Keratinocyte (primary cell): Measurements from ENCODE around the gene RBM15. TPM values are rescaled to one million over a fixed set of nuclear protein-coding genes. Genes with fewer than 3 reads are reported as not detected.

Experiments
- DNase-seq: peaks from one replicate; pipeline ENCODE4 v3.0.0-alpha.2; 2011; ENCODE audit warnings: low read depth, missing footprints, low spot score
- FAIRE-seq: peaks from 2 replicates; lab custom pipeline; 2011; peaks lifted over from hg19 to GRCh38; lab: Jason Lieb, UNC
- H2AFZ ChIP-seq: 2 replicates; pipeline ENCODE4 v1.6.0; 2012; ENCODE audit warnings: low read length, control low read depth, inconsistent platforms; ENCODE audit not compliant: control insufficient read depth
- H3K27ac ChIP-seq: 2 replicates; pipeline ENCODE4 v1.5.1; 2011; ENCODE audit warnings: low read length; ENCODE audit not compliant: control insufficient read depth, insufficient read depth
- H3K27me3 ChIP-seq: 3 replicates; pipeline ENCODE4 v1.6.0; 2011; ENCODE audit warnings: low read length; ENCODE audit not compliant: control insufficient read depth, insufficient read depth; ENCODE audit errors: extremely low read depth
- H3K36me3 ChIP-seq, 2 experiments: 2 replicates in 1 of 2; 3 replicates in 1 of 2; pipeline ENCODE4 v1.5.1; 2011; ENCODE audit warnings: low read length in 2 of 2, mild to moderate bottlenecking in 1 of 2; ENCODE audit not compliant: control insufficient read depth in 2 of 2, insufficient read depth in 2 of 2; ENCODE audit errors: extremely low read depth in 1 of 2
- H3K4me1 ChIP-seq: 3 replicates; pipeline ENCODE4 v1.5.1; 2011; ENCODE audit warnings: low read length; ENCODE audit not compliant: control insufficient read depth, insufficient read depth; ENCODE audit errors: extremely low read depth
- H3K4me2 ChIP-seq: 3 replicates; pipeline ENCODE4 v1.6.0; 2011; ENCODE audit warnings: low read depth, low read length; ENCODE audit not compliant: control insufficient read depth, insufficient read depth; ENCODE audit errors: extremely low read depth
- H3K4me3 ChIP-seq, 3 experiments: fragments of 200-600 bp in 1 of 3; sonication (generic) in 1 of 3; 2 replicates in 2 of 3; 3 replicates in 1 of 3; pipeline ENCODE4 v1.5.1; 2011 to 2016; ENCODE audit warnings: low read length in 3 of 3, mild to moderate bottlenecking in 3 of 3, control low read depth in 2 of 3, inconsistent platforms in 1 of 3, low read depth in 1 of 3, mixed read lengths in 1 of 3, mixed run types in 1 of 3, moderate library complexity in 1 of 3; ENCODE audit not compliant: control insufficient read depth in 2 of 3, insufficient read depth in 2 of 3; ENCODE audit errors: extremely low read depth in 1 of 3
- H3K79me2 ChIP-seq: 2 replicates; pipeline ENCODE4 v1.6.0; 2012; ENCODE audit warnings: low read length; ENCODE audit not compliant: control insufficient read depth, insufficient read depth
- H3K9ac ChIP-seq: 3 replicates; pipeline ENCODE4 v1.6.0; 2011; ENCODE audit warnings: low read length; ENCODE audit not compliant: control insufficient read depth, insufficient read depth; ENCODE audit errors: extremely low read depth
- H3K9me1 ChIP-seq: 3 replicates; pipeline ENCODE4 v1.6.0; 2011; ENCODE audit warnings: low read length; ENCODE audit not compliant: control insufficient read depth, insufficient read depth; ENCODE audit errors: extremely low read depth
- H3K9me3 ChIP-seq: 2 replicates; pipeline ENCODE4 v1.5.1; 2012; ENCODE audit warnings: low read depth, low read length; ENCODE audit not compliant: control insufficient read depth
- H4K20me1 ChIP-seq: 3 replicates; pipeline ENCODE4 v1.6.0; 2011; ENCODE audit warnings: low read length; ENCODE audit not compliant: control insufficient read depth, insufficient read depth; ENCODE audit errors: extremely low read depth
- EZH2 ChIP-seq: IDR thresholded peaks from one replicate; pipeline ENCODE4 v1.6.1; 2012; ENCODE audit warnings: inconsistent platforms, mild to moderate bottlenecking, low read length, moderate library complexity
- dilution Hi-C: fragments of 300-500 bp; cut with MboI; formaldehyde crosslinking; loops from one replicate; pipeline ENCODE4 v1.7.0; 2020; ENCODE audit warnings: low sequenced_read_pairs; ENCODE audit not compliant: extremely low pct_ligation_motif_present
- polyA plus RNA-seq, 5 experiments: library from polyadenylated mRNA; depleted of rRNA in 3 of 5; stranded (reverse) in 3 of 5; stranded (forward) in 1 of 5; unstranded in 1 of 5; fragments of >200 nt; gene quantifications; 1 replicate in 1 of 5; 2 replicates in 3 of 5; 3 replicates in 1 of 5; pipeline versions ENCODE4 v1.2.1 to v1.2.3, GENCODE V29; 2011 to 2012; ENCODE audit warnings: missing spikeins in 2 of 5, low read depth in 1 of 5, low replicate concordance in 1 of 5
- TF ChIP-seq, protein P1 (sequence below), 3 experiments: IDR thresholded peaks in 1 of 3; conservative IDR thresholded peaks in 1 of 3; optimal IDR thresholded peaks in 1 of 3; 2 replicates in 2 of 3; 3 replicates in 1 of 3; pipeline versions ENCODE3 to v1.5.1; 2011; ENCODE audit warnings: low read length in 3 of 3, mild to moderate bottlenecking in 3 of 3, moderate library complexity in 2 of 3, control low read depth in 1 of 3, inconsistent platforms in 1 of 3; ENCODE audit not compliant: insufficient read depth in 2 of 3; ENCODE audit errors: extremely low read depth in 1 of 3

Gene RBM15
- polyA plus RNA-seq, 1 donor (not counting 4 experiments of a cell fraction or from before 2014, with no cell fraction given): 10.0 TPM

- Histone ChIP-seq H3K4me1 (peaks cover 39% of the 10 kb centered on the region), H3K36me3 (peaks cover 15 to 22% of the 10 kb centered on the region in 2 experiments), H3K79me2 (peaks cover 98% of the 10 kb centered on the region), H3K9ac (no peak overlapping the region), H3K27ac (no peak overlapping the region), H3K27me3 (no peaks in the 10 kb centered on the region), H3K9me1 (peaks cover 4% of the 10 kb centered on the region), H3K9me3 (no peaks in the 10 kb centered on the region), H3K4me3 (no peak overlapping the region), H4K20me1 (peaks cover 10% of the 10 kb centered on the region), H3K4me2 (peak overlapping the region; percentile 33), H2AFZ (no peak overlapping the region)
- DNase-seq (no peak), FAIRE-seq (no peak)
- TF ChIP-seq EZH2: no peak
- TF ChIP-seq, protein P1, sequence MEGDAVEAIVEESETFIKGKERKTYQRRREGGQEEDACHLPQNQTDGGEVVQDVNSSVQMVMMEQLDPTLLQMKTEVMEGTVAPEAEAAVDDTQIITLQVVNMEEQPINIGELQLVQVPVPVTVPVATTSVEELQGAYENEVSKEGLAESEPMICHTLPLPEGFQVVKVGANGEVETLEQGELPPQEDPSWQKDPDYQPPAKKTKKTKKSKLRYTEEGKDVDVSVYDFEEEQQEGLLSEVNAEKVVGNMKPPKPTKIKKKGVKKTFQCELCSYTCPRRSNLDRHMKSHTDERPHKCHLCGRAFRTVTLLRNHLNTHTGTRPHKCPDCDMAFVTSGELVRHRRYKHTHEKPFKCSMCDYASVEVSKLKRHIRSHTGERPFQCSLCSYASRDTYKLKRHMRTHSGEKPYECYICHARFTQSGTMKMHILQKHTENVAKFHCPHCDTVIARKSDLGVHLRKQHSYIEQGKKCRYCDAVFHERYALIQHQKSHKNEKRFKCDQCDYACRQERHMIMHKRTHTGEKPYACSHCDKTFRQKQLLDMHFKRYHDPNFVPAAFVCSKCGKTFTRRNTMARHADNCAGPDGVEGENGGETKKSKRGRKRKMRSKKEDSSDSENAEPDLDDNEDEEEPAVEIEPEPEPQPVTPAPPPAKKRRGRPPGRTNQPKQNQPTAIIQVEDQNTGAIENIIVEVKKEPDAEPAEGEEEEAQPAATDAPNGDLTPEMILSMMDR (optimal IDR thresholded peaks at IDR 0.05 in 1 of 3, IDR thresholded peaks at IDR 0.05 in 1 of 3, conservative IDR thresholded peaks at IDR 0.05 in 1 of 3; ENCODE audit: extremely low read depth in 1 of 3, insufficient read depth in 2 of 3, low read length in 3 of 3): no peak
- dilution Hi-C loops: no loop called here
Measured at GRCh38 chr1:110344152-110344551, 5.0 kb downstream of the RBM15 start.

- H3K4me1 ChIP-seq: peaks cover 41% of the 10 kb centered on the region
- H2AFZ ChIP-seq: no peak overlapping the region
- FAIRE-seq (no peak), DNase-seq (no peak)
- no peak overlapping the region for H3K9ac ChIP-seq
- no peak overlapping the region for H3K4me3 ChIP-seq
- no peak overlapping the region for H3K27ac ChIP-seq
- H3K9me3 ChIP-seq: no peaks in the 10 kb centered on the region
- peaks cover 15 to 24% of the 10 kb centered on the region in 2 experiments for H3K36me3 ChIP-seq
- peaks cover 99% of the 10 kb centered on the region for H3K79me2 ChIP-seq
- H3K27me3 ChIP-seq: no peaks in the 10 kb centered on the region
- dilution Hi-C loops: no loop called here
- H3K4me2 ChIP-seq: no peak overlapping the region
- H3K9me1 ChIP-seq: peaks cover 5% of the 10 kb centered on the region
- TF ChIP-seq EZH2: no peak
- TF ChIP-seq, protein P1 (optimal IDR thresholded peaks at IDR 0.05 in 1 of 3, IDR thresholded peaks at IDR 0.05 in 1 of 3, conservative IDR thresholded peaks at IDR 0.05 in 1 of 3; ENCODE audit: extremely low read depth in 1 of 3, insufficient read depth in 2 of 3, low read length in 3 of 3): no peak
- H4K20me1 ChIP-seq: peaks cover 9% of the 10 kb centered on the region
Measured at GRCh38 chr1:110345480-110345879, 6.3 kb downstream of the RBM15 start.
